Keratinocyte (primary cell): ENCODE measurements around the gene MAP4K3.

ENCODE experiments used
- CTCF ChIP-seq, 3 experiments: IDR thresholded peaks in 1 of 3; conservative IDR thresholded peaks in 1 of 3; optimal IDR thresholded peaks in 1 of 3; 2 replicates in 2 of 3; 3 replicates in 1 of 3; pipeline versions ENCODE3 to v1.5.1; 2011; ENCODE audit warnings: low read length in 3 of 3, mild to moderate bottlenecking in 3 of 3, moderate library complexity in 2 of 3, control low read depth in 1 of 3, inconsistent platforms in 1 of 3; ENCODE audit not compliant: insufficient read depth in 2 of 3; ENCODE audit errors: extremely low read depth in 1 of 3
- EZH2 ChIP-seq: IDR thresholded peaks from one replicate; pipeline ENCODE4 v1.6.1; 2012; ENCODE audit warnings: inconsistent platforms, mild to moderate bottlenecking, low read length, moderate library complexity

DNA sequence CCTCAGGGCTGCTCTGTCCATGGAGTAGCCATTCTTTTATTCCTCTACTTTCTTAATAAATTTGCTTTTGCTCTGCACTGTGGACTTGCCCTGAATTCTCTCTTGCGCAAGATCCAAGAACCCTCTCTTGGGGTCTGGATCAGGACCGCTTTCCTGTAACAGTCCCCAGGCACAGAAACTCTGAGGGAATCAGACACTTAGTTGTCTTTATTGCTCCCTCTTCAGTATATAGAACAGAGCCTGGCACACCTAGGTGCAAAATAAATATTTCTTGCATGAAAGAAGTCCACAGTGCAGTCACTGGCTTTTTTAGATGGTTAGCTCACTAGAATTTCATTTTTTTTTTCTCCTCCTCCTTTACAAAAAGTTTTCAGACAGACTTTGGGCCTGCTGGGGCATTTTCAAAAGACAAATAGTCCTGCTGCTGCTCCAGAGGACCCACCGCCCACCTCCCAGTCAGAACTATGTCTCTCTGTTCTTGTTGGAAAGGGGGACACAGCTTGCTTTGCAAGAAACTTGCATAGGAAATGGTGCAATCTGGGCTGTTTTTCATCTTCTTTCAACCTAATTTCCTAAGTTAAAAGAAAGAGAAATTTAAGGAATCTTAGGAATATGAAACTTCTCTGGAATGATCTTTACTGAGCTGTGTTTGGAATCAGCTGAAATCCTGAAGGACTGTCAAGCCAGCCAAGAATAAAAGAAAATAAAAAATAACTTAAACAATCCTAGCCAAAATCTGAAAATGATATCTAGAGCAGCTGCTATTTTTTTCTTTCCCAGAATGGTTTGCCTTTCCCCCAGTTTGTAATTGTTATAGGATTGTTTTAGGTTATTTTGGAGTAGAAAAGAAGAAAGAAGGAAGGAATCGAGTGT lies 31.7 kb upstream of the MAP4K3 start:
- TF ChIP-seq CTCF (optimal IDR thresholded peaks at IDR 0.05 in 1 of 3, IDR thresholded peaks at IDR 0.05 in 1 of 3, conservative IDR thresholded peaks at IDR 0.05 in 1 of 3; ENCODE audit: extremely low read depth in 1 of 3, insufficient read depth in 2 of 3, low read length in 3 of 3) (no peak), EZH2 (no peak)
